ENCODE measurements around the gene RAB22A. TPM values are rescaled to one million over a fixed set of nuclear protein-coding genes. Genes with fewer than 3 reads are reported as not detected.

The RAB22A gene
- total and polyA plus RNA-seq, 9 of the 15 experiments (the other 6 are each of a cell fraction or from before 2014, with no cell fraction given): 1.1 to 8.0 (median 6.7) TPM

GRCh38 chr20:58389968-58390658, 80.6 kb downstream of the RAB22A start (continued):
- TF ChIP-seq THRB (CRISPR knock-in tag; conservative IDR thresholded peaks at IDR 0.05) (no peak), TRIM24 (IDR thresholded peaks at IDR 0.05) (peak in 1 of 2 experiments; percentile 70; a peak in 2 of 4 replicates), CCAR2 (IDR thresholded peaks at IDR 0.05; ENCODE audit: low read depth, low read length) (no peak), PRMT5 (CRISPR knock-in tag; IDR thresholded peaks at IDR 0.05) (no peak), DNMT1 (IDR thresholded peaks at IDR 0.05) (no peak), ZNF445 (CRISPR knock-in tag; IDR thresholded peaks at IDR 0.05; ENCODE audit: low read depth) (no peak), THRA (IDR thresholded peaks at IDR 0.05) (no peak), CC2D1A (IDR thresholded peaks at IDR 0.05) (0 out of 2 replicates have a peak, but pooled peaks have one; percentile 20), PATZ1 (CRISPR knock-in tag; IDR thresholded peaks at IDR 0.05; ENCODE audit: borderline replicate concordance) (no peak), ZBTB49 (CRISPR knock-in tag; IDR thresholded peaks at IDR 0.05; ENCODE audit: borderline replicate concordance) (no peak; the same call in 1 of the 2 replicates), TAL1 (IDR thresholded peaks at IDR 0.05) (peak; percentile 88), PTTG1 (tag; IDR thresholded peaks at IDR 0.05; ENCODE audit: low read depth) (no peak), RCOR1 (IDR thresholded peaks at IDR 0.05; ENCODE audit: borderline replicate concordance in 1 of 2, low read depth in 2 of 2, low read length in 2 of 2) (peak in 1 of 2 experiments; percentile 87; a peak in 2 of 4 replicates), U2AF2 (optimal IDR thresholded peaks at IDR 0.05; ENCODE audit: low read depth, low read length) (no peak), PHB2 (IDR thresholded peaks at IDR 0.05; ENCODE audit: low read depth) (0 out of 2 replicates have a peak, but pooled peaks have one; percentile 34), FOXJ3 (CRISPR knock-in tag; IDR thresholded peaks at IDR 0.05) (no peak), SMC3 (conservative IDR thresholded peaks at IDR 0.05; ENCODE audit: insufficient read depth, low read depth, low read length) (no peak), SRSF9 (IDR thresholded peaks at IDR 0.05; ENCODE audit: borderline replicate concordance, low read depth, low read length) (no peak), ZNF77 (CRISPR knock-in tag; IDR thresholded peaks at IDR 0.05) (no peak), ZFP1 (CRISPR knock-in tag; IDR thresholded peaks at IDR 0.05) (no peak), CHD1 (IDR thresholded peaks at IDR 0.05; ENCODE audit: low read length) (no peak), SRSF3 (IDR thresholded peaks at IDR 0.05; ENCODE audit: insufficient read depth, low read length) (no peak), STAT5A (IDR thresholded peaks at IDR 0.05; ENCODE audit: borderline replicate concordance, low read length) (peak; percentile 67; the same call in 1 of the 2 replicates)
